HG02763 (cell line): ENCODE measurements around the gene HAUS7.
A peak's percentile ranks its signal among the peaks of the same experiment; 100 is the strongest.

Source experiments
- ATAC-seq: cut with Tn5 transposase; IDR thresholded peaks from one replicate; pipeline ENCODE4 v1.9.1; 2021; ENCODE audit warnings: mild to moderate bottlenecking, moderate library complexity; ENCODE audit not compliant: unreplicated experiment

Gene HAUS7

GRCh38 chrX:153470411-153471363, at the start of gene HAUS7:
TSS of gene HAUS7 (minus strand) at chrX:153470576. CDS start at chrX:153470557, 19 bp downstream.
- peak; percentile 78 for ATAC-seq

- ATAC-seq, result no peak
Measured at GRCh38 chrX:153519569-153520286, 49.4 kb upstream of the HAUS7 start.

GRCh38 chrX:153517946-153518834, 47.8 kb upstream of the HAUS7 start:
- ATAC-seq, result no peak

- ATAC-seq, result no peak
Measured at GRCh38 chrX:153517423-153517822, 47.0 kb upstream of the HAUS7 start, which contains the start of gene ATP2B3. TSS of gene ATP2B3 (plus strand) at chrX:153517642. CDS start at chrX:153536248, 18,606 bp downstream.

- ATAC-seq, result no peak
Measured at GRCh38 chrX:153516073-153516472, 45.7 kb upstream of the HAUS7 start.

GRCh38 chrX:153515435-153515834, 45.1 kb upstream of the HAUS7 start:
- ATAC-seq, result no peak

- no peak for ATAC-seq
Measured at GRCh38 chrX:153514259-153514658, 43.9 kb upstream of the HAUS7 start.

- ATAC-seq, result no peak
Measured at GRCh38 chrX:153513265-153513664, 42.9 kb upstream of the HAUS7 start.

GRCh38 chrX:153512501-153512893, 42.1 kb upstream of the HAUS7 start:
- no peak for ATAC-seq

GRCh38 chrX:153511784-153512500, 41.6 kb upstream of the HAUS7 start:
- ATAC-seq, result no peak

GRCh38 chrX:153510383-153510782, 40.0 kb upstream of the HAUS7 start:
- ATAC-seq, result no peak

GRCh38 chrX:153509592-153509991, 39.2 kb upstream of the HAUS7 start:
- ATAC-seq, result no peak

GRCh38 chrX:153507484-153508178, 37.3 kb upstream of the HAUS7 start:
- ATAC-seq, result peak; percentile 70

GRCh38 chrX:153505361-153505760, 35.0 kb upstream of the HAUS7 start:
- no peak for ATAC-seq

GRCh38 chrX:153504445-153505016, 34.2 kb upstream of the HAUS7 start:
- ATAC-seq, result no peak

- no peak for ATAC-seq
Measured at GRCh38 chrX:153502796-153503195, 32.4 kb upstream of the HAUS7 start.

- ATAC-seq, result no peak
Measured at GRCh38 chrX:153502131-153502530, 31.8 kb upstream of the HAUS7 start.

GRCh38 chrX:153501530-153501929, 31.2 kb upstream of the HAUS7 start:
- ATAC-seq, result no peak

- no peak for ATAC-seq
Measured at GRCh38 chrX:153500676-153501280, 30.4 kb upstream of the HAUS7 start.
